NK-92 treated with Interleukin-12 subunit alpha and Interleukin-12 subunit beta, amount 100 ng/mL, for 24 hours (cell line): ENCODE data around the gene CXorf66.
"Not testable (repeated sequence)": the region's sequence is repeated elsewhere in the genome, so short reads cannot be mapped to it uniquely, and the experiment has no call there.

Experiments
- DNase-seq: peaks from one replicate; lab custom pipeline; 2025; lab: John Stamatoyannopoulos, UW

The CXorf66 gene

GRCh38 chrX:139929876-139930275, 35.4 kb downstream of the CXorf66 start:
- DNase-seq, result no peak

- no peak for DNase-seq
Observed at GRCh38 chrX:139924696-139925095, 40.6 kb downstream of the CXorf66 start.

- DNase-seq, result no peak
Observed at GRCh38 chrX:139924069-139924695, 41.1 kb downstream of the CXorf66 start.

GRCh38 chrX:139921142-139921541, 44.2 kb downstream of the CXorf66 start:
- not testable (repeated sequence) for DNase-seq

- DNase-seq, result no peak
Observed at GRCh38 chrX:139920316-139920715, 45.0 kb downstream of the CXorf66 start.

- no peak for DNase-seq
Observed at GRCh38 chrX:139914421-139914820, 50.9 kb downstream of the CXorf66 start.

GRCh38 chrX:139909712-139910111, 55.6 kb downstream of the CXorf66 start:
- DNase-seq, result no peak

GRCh38 chrX:139907078-139907477, 58.2 kb downstream of the CXorf66 start:
- DNase-seq, result no peak

- no peak for DNase-seq
Observed at GRCh38 chrX:139905743-139906142, 59.6 kb downstream of the CXorf66 start.
